ENCODE data around the gene GRIK3. TPM values are rescaled to one million over a fixed set of nuclear protein-coding genes. Genes with fewer than 3 reads are reported as not detected.

Gene GRIK3
- total RNA-seq, 1 donor from 2014 or later, result not detected

- no peaks in the 10 kb centered on the region for H3K36me3 Mint-ChIP-seq
- no peaks in the 10 kb centered on the region for H3K4me1 Mint-ChIP-seq
- peak; percentile 34 for TF ChIP-seq CTCF (IDR thresholded peaks at IDR 0.05; ENCODE audit: unreplicated experiment)
- H3K4me3 Mint-ChIP-seq, result no peak overlapping the region
- no peak for DNase-seq (ENCODE audit: low spot score in 2 of 2, unreplicated experiment in 2 of 2)
- no peaks in the 10 kb centered on the region for H3K9me3 Mint-ChIP-seq
- no peak overlapping the region for H3K27ac Mint-ChIP-seq
- H3K27me3 Mint-ChIP-seq (ENCODE audit: low read depth), result peaks cover 32% of the 10 kb centered on the region
These were observed 170.0 kb downstream of the GRIK3 start for GRCh38 chr1:36864182-36864822.

GRCh38 chr1:36863500-36863899 is 170.8 kb downstream of the GRIK3 start:
- no peak for DNase-seq (ENCODE audit: low spot score in 2 of 2, unreplicated experiment in 2 of 2)
- H3K9me3 Mint-ChIP-seq, result no peaks in the 10 kb centered on the region
- H3K27ac Mint-ChIP-seq, result no peak overlapping the region
- peaks cover 32% of the 10 kb centered on the region for H3K27me3 Mint-ChIP-seq (ENCODE audit: low read depth)
- no peaks in the 10 kb centered on the region for H3K4me1 Mint-ChIP-seq
- no peaks in the 10 kb centered on the region for H3K36me3 Mint-ChIP-seq
- no peak for TF ChIP-seq CTCF (IDR thresholded peaks at IDR 0.05; ENCODE audit: unreplicated experiment)
- no peak overlapping the region for H3K4me3 Mint-ChIP-seq

DNA sequence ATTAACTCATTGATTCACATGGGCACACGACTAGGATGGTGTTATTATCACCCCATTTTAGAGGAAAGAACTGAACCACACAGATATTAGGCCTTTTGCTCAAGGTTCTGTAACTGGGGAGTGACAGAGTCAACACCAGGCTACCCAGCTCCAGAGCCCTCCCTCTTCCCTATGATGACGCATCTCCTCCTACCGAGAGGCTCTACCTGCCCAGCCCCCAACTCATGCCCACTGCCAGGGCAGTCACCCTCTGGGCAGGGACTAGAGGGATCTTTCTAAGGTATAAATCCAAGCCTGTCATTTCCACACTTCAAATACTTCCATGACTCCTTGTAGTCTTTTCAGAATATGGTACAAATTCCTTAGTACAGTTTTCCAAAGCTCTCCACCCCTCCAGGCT is 171.3 kb downstream of the GRIK3 start:
- Mint-ChIP-seq H3K27me3 (ENCODE audit: low read depth) (peaks cover 32% of the 10 kb centered on the region), H3K4me3 (no peak overlapping the region), H3K36me3 (no peaks in the 10 kb centered on the region), H3K4me1 (no peaks in the 10 kb centered on the region), H3K9me3 (no peaks in the 10 kb centered on the region), H3K27ac (no peak overlapping the region)
- DNase-seq (ENCODE audit: low spot score in 2 of 2, unreplicated experiment in 2 of 2), result no peak
- TF ChIP-seq CTCF (IDR thresholded peaks at IDR 0.05; ENCODE audit: unreplicated experiment), result no peak

DNA sequence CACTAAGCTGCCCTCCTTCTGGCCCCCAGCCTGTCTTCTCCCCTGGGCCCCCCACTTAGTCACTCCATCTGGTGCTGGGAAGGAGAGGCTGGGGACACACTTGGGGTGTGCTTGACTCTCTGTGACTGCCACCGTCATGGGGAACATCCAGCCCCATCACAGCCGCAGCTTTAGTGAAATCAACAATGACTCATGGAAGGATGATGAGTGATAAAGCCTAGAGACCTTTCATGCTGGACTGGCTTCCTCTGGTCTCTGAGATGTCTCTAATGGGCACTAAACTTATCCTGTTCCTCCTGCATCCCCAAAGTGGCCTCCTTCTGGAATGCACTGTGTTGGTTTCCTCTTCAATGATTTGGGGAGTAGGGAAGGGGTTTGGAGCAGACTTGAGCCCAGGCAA is 172.9 kb downstream of the GRIK3 start:
- Mint-ChIP-seq H3K4me1 (no peaks in the 10 kb centered on the region), H3K4me3 (no peak overlapping the region), H3K9me3 (no peaks in the 10 kb centered on the region), H3K27ac (no peak overlapping the region), H3K27me3 (ENCODE audit: low read depth) (peaks cover 37% of the 10 kb centered on the region), H3K36me3 (no peaks in the 10 kb centered on the region)
- no peak for DNase-seq (ENCODE audit: low spot score in 2 of 2, unreplicated experiment in 2 of 2)
- no peak for TF ChIP-seq CTCF (IDR thresholded peaks at IDR 0.05; ENCODE audit: unreplicated experiment)

GRCh38 chr1:36859926-36860325 is 174.4 kb downstream of the GRIK3 start:
- H3K27ac Mint-ChIP-seq, result no peak overlapping the region
- no peaks in the 10 kb centered on the region for H3K9me3 Mint-ChIP-seq
- no peak for TF ChIP-seq CTCF (IDR thresholded peaks at IDR 0.05; ENCODE audit: unreplicated experiment)
- no peaks in the 10 kb centered on the region for H3K4me1 Mint-ChIP-seq
- no peaks in the 10 kb centered on the region for H3K36me3 Mint-ChIP-seq
- no peak overlapping the region for H3K4me3 Mint-ChIP-seq
- DNase-seq (ENCODE audit: low spot score in 2 of 2, unreplicated experiment in 2 of 2), result no peak
- peaks cover 44% of the 10 kb centered on the region for H3K27me3 Mint-ChIP-seq (ENCODE audit: low read depth)

DNA sequence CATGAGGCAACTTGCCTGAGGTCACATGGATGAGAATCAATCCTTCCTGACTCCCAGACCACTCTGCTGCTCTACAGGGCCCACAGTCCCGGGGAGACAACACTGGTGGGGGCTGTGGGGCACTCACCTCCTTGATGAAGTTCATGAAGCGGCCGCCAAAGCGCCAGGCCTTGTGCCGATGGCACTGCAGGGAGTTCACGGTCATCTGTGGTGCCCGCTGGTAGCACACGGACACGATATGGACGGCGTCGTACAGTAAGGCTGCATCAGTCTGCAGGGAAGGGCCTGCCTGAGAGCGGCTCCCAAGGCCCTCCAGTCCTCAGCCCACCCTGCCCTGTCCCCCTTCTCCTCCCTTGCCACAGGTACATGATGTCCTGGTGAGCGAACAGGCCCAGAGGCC is 175.3 kb downstream of the GRIK3 start:
- H3K27ac Mint-ChIP-seq, result no peak overlapping the region
- no peaks in the 10 kb centered on the region for H3K9me3 Mint-ChIP-seq
- peaks cover 50% of the 10 kb centered on the region for H3K27me3 Mint-ChIP-seq (ENCODE audit: low read depth)

More for the DNA sequence above, 175.3 kb downstream of the GRIK3 start:
- no peak overlapping the region for H3K4me3 Mint-ChIP-seq
- H3K4me1 Mint-ChIP-seq, result no peaks in the 10 kb centered on the region
- DNase-seq (ENCODE audit: low spot score in 2 of 2, unreplicated experiment in 2 of 2), result no peak
- no peaks in the 10 kb centered on the region for H3K36me3 Mint-ChIP-seq
- no peak for TF ChIP-seq CTCF (IDR thresholded peaks at IDR 0.05; ENCODE audit: unreplicated experiment)
